ENCODE data around the gene RHEX.
"Not testable (repeated sequence)": the region's sequence is repeated elsewhere in the genome, so short reads cannot be mapped to it uniquely, and the experiment has no call there.

The RHEX gene

GRCh38 chr1:206030714-206031113, 22.3 kb upstream of the RHEX start:
- DNase-seq, result peak; percentile 82

DNA sequence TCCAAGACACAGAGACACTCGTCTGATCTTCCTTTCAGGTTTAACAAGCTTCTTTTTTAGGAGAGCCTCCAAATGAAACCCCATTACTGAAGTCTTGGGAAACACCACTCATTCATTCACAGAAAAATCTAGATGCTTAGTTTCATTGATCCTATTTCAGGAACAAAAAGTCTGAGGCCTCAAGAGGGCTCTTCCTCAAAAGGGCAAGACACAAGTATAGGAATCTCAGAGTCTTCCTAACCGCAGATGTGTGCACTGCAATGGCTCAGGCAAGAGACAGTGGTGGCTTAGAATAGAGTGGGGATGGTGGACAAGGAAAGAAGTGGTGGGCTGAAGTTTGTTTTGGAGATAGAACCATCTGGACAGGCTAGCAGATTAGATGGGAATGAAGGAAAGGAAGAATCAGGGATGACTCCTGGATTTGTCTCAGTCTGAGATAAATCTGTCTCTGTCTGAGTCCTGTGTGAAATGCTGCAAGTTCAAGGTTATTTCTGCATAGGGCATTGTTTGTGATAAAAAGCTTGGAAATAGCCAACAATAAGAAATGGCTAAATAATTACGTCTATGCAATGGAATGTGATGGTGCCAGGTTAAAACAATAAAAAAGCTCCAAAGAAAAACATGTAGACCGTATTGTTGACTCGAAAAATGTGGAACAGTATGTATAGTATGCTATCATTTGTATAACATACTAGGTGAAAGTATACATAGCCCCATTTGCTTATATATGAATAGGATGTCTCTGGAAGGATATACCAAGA, 20.4 kb upstream of the RHEX start:
- DNase-seq, result no peak

DNA sequence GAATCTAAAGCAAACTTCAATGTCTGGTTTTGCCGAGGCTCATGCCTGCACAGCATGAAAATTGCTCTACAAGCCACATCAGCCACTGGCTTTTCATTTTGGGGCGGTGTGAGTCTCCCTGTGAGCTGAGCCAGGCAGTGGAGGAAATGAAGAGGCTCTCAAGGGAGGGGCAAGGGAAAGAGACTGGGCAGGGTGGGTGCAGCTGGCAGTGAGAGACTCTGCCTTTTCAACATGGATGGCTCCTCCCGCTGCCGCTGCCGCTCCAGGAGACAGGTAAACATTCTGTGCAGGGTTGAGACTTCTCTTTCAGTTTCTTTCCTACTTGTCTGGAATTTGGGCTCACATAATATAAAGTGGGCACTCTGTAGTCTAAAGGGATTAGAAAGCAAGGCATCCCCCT, 17.9 kb upstream of the RHEX start:
- no peak for DNase-seq

DNA sequence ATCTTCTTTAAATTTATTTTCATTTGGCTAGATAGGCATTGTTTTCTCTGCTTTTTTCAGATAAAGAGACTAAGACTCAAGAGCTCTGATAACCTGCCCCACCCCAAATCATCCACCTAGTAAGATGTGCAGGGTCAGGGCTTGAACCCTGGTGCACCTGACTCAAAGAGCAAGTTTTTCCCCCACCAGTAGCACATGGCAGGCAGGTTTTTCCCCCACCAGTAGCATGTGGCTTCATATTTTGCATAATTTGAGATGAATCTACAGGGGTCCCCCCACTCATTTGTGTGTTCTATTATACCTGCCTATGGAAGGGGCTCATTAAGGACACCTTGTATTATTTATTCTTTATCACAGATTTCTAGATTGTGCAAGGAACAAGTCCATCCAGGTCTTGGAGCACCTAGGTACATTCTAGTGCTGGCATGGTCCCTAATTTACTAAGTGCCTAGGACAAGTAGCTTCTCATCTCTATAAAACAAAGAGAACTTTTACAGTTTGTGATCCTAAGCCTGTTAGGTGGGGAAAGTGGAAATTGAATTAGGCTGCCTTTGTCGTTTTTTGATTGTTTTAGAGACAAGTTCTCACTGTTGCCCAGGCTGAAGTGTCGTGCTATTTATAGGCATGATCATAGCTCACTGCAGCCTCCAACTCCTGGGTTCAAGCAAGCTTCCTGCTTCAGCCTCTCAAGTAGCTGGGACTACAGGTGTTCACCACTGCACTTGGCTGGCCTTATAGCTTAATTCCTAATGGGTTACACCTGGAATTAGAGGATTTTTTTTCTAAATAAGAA, 16.1 kb upstream of the RHEX start:
- no peak for DNase-seq

GRCh38 chr1:206037581-206037980, 15.4 kb upstream of the RHEX start:
- DNase-seq, result no peak

DNA sequence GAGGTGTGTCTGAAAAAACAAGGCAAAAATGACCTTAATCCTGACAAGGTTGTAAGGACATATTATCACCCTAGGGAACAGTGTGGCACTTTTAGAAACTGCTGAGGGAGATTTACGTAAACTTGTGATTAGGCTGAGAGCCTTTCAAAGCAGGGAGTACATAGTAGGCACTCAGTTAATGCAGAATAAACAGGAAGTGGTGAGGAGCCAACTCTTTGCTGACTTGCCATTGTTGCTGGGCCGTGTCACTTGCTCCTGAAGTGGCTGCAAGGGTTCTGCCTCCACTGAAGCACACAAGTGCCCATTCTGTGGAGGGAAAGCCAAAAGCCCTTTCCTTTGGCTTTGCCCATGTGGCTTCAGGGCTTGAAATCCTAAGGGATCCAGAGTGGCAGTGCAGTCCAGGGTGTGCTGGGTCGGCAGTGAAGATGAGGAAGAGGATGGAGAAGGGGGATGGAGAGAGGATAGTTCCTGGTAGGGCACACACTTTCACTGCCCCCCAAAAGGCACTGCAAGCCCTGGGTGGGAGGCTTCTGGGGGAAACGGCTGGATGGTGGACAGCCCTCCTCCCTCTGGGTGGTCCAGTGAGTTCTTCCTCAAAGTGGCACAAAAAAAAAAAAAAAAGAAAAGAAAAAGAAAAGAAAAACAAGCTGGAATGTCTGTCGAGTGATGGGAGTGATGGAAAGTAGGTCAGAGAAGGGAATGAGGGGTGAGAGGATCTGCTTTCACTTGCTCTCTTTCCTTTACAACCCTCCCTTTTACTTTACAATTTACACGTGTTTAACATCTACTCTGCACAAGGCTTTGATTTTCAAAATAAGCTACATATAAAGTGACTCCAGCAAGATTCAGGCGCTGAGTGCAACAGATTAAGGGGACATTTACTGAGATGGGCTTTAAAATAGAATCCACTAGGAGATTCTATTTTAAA, 13.7 kb upstream of the RHEX start:
- DNase-seq, result peak; percentile 13

- no peak for DNase-seq
Measured at GRCh38 chr1:206040328-206040727, 12.6 kb upstream of the RHEX start.

- no peak for DNase-seq
Measured at GRCh38 chr1:206041640-206042039, 11.3 kb upstream of the RHEX start.

DNA sequence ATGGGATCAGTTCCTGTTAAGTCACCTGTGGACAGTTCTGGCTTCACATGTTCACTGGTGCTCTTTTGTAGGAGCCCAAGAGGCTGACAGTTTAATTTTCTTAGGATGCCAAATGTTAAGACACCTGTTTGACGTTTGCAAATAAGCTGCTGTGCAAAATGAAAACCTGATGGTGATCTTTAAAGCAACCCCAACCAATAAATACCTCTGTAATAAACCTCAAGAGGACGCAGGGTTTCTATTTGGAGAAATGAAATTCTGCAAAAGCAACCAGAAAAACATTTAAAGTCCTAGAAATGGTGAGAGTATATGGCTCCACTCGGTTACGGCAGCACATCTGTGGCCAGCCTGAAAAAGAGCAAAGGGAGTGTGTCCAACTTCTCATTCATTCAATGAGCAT, 5.7 kb upstream of the RHEX start:
- no peak for DNase-seq

DNA sequence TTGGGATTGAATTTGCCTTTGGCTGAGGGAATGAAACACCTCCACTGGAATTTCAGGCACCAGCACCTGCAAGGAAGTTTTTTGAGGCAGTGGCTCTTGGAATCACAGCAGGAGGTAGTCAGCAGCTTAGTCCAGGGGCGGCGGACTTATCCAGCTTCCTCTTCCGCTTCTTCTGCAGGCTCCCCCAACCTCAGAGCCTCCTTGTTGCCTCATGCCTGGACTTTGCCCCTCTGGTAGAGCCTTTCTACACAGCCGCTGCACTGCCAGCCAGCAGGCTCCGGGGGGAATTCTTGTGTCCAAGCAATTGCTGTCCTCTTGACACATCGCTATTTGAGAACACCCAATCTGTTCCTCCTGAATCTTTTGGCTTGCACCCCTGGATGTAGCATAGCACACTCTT, 4.4 kb upstream of the RHEX start:
- DNase-seq, result no peak

DNA sequence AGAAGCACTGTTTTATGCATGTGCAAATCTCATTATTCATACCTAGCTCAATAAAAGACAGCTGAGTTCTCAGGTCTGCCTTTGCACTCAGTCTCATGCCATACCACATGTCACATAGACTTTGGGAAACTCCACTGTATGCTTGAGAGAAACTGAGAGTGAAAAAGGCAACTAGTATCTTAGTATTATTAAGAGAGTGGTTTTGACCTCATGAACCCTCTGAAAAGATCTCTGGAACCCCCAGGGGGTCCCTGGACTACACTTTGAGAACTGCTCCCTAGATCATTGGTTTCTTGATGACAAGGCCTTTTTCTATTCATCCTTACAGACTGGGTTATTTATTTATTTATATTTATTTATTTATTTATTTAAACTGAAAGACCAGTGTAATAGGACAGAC, 3.7 kb upstream of the RHEX start:
- peak; percentile 53 for DNase-seq

- no peak for DNase-seq
Measured at GRCh38 chr1:206049919-206050600, 2.9 kb upstream of the RHEX start.

DNA sequence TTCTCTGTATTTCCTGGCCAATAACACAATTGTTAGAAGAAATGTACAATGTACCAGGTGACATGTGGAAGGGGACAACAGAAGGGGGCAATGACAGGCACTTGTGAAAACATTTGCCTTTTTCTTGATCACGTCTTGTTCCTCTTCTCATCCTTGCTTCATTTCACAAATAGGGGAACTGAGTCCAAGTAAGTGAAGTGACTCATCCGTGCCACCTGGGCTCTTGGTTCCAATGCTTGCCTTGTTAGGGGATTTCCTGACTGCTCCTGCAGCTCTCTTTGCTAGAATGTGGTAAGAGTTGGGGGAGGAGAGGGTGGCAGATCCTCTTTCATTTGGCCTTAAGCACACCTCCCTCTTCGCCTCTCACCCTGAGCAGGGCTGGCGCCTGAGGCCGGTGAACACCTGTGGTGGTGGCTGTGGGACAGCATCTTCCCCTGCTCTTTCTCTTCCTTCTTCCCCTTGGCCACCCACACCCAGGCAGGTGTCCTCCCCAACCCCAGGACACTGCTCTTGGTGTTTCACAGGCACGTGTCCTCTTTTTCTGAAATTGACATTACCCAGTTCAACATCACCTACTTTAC, 2.2 kb upstream of the RHEX start:
- peak; percentile 86 for DNase-seq

GRCh38 chr1:206052231-206052865, 625 bp upstream of the RHEX start:
- not testable (repeated sequence) for DNase-seq

GRCh38 chr1:206053616-206054015, 643 bp downstream of the RHEX start:
- not testable (repeated sequence) for DNase-seq

- DNase-seq, result not testable (repeated sequence)
Measured at GRCh38 chr1:206055069-206055625, 2.2 kb downstream of the RHEX start.

DNA sequence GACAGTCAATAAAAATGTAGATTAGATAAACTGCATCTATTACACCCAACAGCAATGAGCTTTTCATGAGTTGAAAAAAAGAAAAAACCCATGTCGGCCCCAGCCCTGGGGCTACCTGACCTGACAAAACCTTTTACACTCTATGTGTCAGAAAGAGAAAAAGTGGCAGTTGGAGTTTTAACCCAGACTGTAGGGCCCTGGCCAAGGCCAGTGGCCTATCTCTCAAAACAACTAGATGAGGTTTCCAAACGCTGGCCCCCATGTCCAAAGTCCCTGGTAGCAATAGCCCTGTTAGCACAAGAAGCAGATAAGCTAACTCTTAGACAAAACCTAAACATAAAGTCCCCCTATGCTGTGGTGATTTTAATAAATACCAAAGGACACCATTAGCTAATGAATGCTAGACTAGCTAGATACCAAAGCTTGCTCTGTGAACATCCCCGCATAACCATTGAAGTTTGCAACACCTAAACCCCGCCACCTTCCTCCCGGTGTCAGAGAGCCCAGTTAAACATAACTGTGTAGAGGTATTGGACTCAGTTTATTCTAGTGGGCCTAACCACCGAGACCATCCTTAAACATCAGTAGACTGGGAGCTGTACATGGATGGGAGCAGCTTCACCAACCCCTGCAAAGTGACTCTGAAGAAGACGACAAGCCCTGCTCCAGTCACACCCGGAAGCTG, 2.8 kb downstream of the RHEX start:
- not testable (repeated sequence) for DNase-seq

DNA sequence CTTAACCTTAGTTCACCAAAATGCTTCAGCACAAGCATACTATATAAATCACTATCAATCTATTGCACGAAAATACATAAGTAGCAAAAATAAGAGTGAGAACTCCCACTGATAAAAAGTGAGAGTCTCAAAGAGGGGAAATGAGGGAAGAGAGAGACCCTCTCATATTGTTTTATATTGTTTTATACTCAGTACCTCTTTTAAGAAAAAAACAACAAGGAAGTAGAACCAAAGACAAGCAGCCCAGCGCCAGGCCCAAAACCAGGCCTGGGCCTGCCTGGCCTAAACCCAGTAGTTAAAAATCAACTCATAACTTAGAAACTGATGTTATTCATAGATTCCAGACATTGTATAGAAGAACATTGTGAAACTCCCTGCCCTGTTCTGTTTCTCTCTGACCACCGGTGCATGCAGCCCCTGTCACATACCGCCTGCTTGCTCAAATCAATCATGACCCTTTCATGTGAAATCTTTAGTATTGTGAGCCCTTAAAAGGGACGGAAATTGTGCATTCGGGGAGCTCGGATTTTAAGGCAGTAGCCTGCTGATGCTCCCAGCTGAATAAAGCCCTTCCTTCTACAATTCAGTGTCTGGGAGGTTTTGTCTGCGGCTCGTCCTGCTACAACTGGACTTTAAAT, 5.4 kb downstream of the RHEX start:
- DNase-seq, result not testable (repeated sequence)

DNA sequence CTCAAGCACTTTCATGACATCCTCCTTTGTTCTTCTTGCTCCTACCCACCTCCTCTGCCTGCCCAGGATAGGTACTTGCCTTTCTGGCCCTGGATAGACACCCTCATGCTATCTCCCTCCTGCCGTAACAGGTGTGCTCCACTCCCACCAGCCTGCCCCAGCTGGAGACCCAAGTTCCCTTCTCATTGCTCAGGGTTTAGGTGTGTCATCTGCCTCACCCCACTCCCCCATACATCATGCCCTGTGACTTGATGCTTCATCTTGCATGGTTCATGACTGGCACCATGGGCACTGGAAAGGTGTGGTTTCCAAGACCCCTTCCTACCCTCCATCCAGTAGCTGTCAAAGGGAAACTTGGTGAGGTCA, 5.9 kb downstream of the RHEX start:
- DNase-seq, result no peak

DNA sequence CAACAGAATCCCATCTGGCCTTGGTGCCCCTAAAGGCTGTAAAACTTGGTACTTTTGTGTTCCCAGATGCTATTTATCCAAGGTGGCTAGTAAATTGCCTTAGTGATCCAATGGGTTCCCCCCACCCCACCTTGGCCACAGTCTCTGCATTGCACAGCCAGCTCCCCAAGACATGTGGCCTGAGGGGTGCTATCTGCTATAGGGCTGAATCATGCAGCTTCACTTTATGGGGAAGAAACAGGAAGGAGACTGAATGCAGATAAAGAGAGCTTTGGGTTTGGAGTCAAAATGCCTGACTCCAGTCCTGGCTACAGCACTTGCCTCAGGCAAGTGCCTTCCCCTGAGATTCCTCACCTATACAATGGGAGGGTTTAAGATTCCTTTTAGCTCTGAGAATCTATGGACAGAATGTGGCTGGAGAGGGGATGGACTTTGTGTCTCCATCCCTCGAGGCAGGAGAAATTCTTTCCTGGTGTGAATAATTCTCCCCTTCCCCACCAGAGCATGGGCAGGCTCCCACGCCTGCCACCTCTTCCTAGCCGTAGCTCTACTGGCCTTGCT, 6.5 kb downstream of the RHEX start:
- DNase-seq, result no peak
